Anterior cingulate cortex (tissue), 58 donors: Measurements from ENCODE around the gene CNTNAP2.

ENCODE experiments used
- DNase-seq, 58 donors: peaks; one replicate each; lab custom pipeline; 2025; lab: John Stamatoyannopoulos, UW

The CNTNAP2 gene

DNA sequence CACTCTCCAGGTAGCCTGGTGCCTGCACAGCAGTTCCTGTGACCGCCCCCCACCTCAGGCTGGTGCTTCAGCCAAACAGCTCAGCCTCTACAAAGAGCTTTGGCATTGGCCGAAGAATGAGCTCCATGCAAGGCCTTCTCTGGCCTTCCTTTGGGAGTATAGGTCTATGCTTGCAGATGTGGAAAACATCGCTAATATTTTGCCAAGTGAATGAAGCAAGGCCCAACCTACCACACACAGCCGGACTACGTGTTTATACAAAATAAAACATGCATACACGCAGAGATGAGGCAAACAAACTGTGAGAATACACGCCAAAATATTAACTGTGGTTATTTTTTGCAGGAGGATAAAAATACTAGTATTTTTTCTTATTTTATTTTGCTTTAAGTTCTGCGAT lies 2057.8 kb downstream of the CNTNAP2 start:
- DNase-seq: no peak

- no peak for DNase-seq
Measured at GRCh38 chr7:148175512-148175911, 2058.9 kb downstream of the CNTNAP2 start.

DNA sequence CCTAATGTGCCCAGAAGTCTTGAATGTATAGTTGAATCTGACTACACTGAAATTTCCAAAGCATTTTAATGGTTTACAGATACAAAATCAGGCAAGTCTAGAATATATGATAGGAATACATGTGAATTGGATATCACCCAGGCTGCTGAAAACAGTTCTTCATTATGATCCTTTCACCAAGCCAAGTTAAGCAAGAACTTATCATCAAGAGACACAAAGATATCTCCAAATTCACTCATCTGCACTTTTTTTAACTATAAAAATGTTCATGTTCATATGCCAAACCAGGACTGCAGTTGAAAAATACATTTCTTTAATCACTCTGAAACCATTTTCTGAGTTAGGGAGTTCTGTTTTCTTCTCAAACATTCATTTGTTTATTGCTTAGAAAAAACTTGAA lies 2061.4 kb downstream of the CNTNAP2 start:
- DNase-seq: no peak

GRCh38 chr7:148180075-148180474 lies 2063.5 kb downstream of the CNTNAP2 start:
- no peak for DNase-seq

GRCh38 chr7:148182264-148182663 lies 2065.7 kb downstream of the CNTNAP2 start:
- DNase-seq: peak in 1 of 58 donors; percentile 3

DNA sequence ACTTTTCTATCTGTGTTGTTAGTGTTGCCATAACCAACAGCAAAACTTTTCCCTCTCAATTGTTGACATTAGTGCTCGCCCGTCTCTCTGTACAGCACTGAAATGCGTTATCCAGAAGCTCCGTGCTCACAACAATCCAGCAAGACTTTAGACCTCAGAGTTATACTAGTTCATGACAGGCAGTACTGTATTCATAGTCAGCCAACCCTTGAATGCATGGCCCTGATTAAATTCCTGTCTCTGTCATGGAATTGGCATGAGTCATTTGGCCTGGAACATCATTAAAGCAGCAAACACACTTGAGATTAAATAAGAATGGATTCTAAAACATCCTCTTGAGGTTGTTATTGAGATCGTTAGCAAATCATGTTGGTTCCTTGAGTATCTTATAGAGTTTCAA lies 2068.4 kb downstream of the CNTNAP2 start:
- DNase-seq: no peak

DNA sequence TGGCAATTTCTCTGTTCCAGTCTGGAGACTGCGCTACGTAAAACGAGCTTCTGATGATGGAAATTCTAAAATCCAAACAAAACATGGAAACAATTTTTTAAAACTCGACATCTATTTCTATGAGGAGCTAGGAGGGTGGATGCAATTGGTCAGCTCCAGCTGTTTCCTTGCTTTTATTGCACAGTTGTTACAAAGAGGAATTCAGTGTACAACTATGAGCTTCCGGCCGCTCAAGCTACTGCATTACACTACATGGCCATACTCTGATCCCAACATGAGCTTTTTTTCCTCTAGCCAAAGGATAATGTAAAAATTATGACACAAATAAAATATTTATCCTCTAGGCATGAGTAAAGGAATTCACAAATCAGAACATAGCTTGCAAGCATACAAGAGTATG lies 2070.9 kb downstream of the CNTNAP2 start:
- DNase-seq: no peak

DNA sequence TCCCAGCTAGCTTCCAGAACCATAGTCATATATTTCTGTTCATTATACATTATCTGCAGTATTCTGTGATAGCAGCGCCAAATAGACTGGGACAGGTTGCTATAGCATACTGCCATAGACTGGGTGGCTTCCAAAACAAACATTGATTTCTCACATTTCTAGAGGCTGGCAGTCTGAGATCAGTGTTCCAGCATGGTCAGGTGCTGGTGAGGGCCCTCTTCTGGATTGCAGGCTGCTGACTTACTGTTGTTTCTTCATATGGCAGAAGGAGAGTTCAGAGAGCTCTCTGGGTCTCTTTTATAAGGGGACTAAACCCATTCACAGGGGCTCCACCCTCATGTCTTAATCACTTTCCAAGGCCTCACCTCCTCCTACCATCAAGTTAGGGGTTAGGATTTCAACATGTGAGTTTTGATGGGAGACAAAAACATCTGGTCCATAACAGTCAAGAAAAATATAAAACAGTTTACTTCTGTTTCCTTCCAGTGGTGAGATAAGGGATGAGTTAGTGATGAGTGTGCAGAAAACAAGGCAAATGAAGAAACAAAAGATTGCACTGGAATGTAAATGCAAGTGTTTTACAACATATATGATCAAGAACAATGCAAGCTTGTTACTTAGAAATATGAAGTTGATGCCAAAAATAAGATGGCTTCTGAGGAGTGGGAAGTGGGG lies 2074.9 kb downstream of the CNTNAP2 start:
- DNase-seq: no peak

- DNase-seq: no peak
Measured at GRCh38 chr7:148192491-148192890, 2075.9 kb downstream of the CNTNAP2 start.

DNA sequence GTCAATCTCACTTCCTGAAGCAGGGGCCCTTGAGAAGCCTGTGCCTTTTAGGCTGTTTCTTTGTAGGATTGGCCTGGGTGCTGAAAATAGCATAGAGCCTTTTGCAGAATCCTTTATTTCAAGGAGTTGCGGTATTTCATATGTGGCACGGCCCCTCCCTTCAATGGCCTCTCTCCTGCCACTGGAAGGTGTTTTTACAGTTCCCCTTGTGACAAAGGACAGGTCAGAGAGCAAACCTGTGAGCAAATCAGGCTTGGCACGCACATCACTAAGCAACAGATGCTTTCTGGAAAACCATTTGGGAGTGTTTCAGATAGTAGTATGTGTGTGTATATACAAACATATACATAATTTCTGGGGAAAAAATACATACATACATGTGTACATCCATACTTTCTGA lies 2085.4 kb downstream of the CNTNAP2 start:
- DNase-seq: no peak

DNA sequence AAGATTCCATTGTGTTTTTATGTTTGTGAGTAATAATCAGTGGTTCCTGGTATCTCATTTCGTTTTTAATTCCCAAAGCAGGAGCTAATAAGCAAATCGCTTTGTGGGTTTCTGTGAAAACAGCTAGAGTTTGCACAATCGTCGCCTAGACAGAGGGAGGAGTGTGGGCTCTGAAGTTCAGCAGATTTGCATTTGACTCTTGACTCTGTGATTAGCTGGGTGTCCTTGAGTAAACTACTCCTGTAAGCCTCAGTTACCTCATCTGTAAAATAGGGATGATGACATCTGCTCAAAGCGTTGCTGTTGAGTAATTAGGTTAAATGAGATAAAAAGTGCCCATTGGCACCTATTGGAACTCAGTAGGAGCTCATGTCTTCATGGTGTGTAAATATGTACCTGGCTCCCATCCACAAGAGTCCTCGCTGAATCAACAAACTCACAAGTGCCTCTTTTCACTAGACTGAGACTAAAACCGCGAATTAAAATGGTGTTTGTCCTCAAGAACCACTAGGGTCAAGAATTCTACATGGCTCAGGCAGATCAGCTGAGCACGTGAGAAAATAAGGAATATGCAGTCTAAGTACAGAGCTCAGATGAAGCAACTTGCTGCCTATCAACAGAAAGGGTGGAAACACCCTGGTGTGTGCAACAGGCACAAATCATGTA lies 2088.2 kb downstream of the CNTNAP2 start:
- no peak for DNase-seq

DNA sequence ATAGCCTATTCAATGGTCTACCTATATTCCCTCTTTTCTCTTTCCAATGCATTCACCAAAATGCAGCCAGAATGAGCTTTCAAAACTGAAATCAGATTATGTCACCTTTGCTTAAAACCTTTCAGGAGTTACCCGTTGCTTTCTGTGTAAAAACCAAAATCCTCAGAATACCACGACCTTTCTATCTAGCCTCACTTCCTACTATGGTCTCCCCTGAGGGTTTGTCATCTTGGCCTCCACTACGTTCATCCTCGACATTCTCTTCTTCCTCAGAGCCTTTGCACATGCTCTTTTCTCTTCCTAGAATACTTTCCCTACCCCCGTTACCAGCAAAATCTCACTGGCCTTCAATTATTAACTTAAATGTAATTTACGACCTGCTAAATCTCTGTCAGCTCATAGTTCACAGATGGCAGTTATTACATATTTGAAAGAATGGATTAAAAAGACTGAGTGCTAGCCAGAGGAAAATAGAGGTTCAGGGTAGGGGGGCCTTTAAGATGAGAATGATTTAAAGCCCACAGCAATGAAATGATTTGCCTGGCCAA lies 2093.1 kb downstream of the CNTNAP2 start:
- DNase-seq: no peak

- no peak for DNase-seq
Measured at GRCh38 chr7:148210804-148211325, 2094.3 kb downstream of the CNTNAP2 start.

DNA sequence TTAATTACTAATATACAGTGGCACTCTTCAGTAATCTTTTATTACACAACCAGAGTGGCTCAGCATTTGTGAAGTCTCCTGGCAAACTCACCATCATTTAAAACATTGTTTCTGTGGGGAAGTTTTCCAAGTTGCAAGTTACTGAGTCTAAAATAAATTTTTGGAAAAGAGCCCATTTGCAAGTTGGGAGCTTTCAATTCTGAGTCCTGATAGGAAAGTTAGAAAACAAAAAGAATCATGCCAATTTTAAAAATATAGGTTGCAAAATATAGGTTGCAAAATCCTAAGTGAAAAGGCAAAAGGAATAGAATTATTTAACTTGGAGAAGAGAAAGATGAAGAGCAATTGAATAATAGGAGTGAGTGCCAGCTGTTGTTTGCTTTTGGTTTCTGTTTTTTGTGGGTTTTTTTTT lies 2095.1 kb downstream of the CNTNAP2 start:
- peak in 2 of 58 donors; percentile 13 to 14 for DNase-seq

DNA sequence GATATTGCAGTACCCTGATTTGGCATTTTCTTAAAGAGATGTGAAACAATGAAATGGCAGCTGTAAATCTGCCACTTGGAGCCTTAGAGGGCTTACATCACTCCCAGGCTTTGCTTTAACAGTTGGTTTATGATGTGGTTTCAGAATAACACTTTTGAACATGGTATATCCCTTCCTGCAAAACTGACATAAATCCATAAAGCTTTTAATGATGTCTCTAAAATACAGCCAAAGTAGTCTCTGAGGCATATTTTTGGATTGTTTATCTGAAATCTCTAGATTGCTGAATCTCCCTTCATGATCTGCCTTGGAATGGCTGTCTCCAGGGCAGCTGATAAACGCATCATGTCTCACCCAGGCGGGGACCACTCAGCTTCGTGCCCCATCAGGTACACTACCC lies 2096.1 kb downstream of the CNTNAP2 start:
- no peak for DNase-seq

GRCh38 chr7:148214101-148214500 lies 2097.5 kb downstream of the CNTNAP2 start:
- no peak for DNase-seq

DNA sequence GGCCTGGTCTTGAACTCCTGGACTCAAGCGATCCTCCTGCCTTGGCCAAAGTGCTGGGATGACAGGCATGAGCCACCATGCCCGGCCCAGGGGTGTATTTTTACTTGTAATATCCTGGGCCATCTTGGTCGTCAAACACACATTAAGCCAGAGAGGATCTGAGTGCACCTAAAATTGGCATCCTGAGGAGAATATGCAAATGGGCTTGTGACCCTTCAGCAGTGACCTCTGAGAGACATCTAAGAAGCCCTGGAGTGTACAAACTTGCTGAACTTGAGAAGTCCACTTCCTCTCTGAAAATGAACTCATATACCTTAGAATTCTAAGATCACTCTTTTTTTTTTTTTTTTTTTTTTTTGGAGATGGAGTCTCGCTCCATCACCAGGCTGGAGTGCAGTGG lies 2102.0 kb downstream of the CNTNAP2 start:
- DNase-seq: no peak

DNA sequence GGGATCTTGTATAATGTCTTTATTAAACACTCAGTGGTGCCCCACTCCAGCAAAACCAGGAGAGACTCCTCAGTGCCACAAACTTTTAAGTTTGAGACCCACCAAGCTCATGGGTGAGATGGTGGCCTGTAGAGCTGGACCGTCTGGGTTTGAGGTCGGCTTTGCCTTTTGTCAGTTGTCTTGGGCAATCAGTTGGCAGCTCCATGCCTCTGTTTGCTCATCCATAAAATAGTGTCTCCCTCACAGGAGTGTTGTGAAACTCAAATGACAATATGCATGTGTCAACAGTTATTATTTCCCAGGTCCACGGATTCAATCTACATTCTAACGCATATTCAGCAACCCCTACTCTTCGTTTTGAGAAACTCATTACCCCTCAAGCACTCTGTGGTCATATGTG lies 2106.1 kb downstream of the CNTNAP2 start:
- DNase-seq: no peak

DNA sequence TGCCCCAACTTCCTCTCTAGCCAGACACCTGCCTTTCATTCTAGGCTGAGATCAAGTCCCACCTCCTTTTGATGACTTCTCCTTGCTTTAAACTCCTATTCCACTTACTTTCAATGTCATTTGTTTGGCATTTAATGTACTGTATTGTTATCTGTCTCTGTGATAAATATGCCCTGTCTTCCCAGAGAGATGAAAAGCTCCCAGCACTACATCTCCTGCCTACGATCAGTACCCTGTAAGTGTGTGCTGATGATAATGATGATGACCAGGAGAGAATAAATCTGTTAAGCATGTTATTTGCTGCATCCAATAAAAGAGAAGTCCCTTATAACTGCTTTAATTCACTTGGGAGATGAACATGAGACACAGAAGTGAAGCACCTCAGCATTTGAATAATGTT lies 2106.6 kb downstream of the CNTNAP2 start:
- DNase-seq: no peak

- no peak for DNase-seq
Measured at GRCh38 chr7:148223738-148224137, 2107.1 kb downstream of the CNTNAP2 start.

- DNase-seq: peak in 12 of 58 donors; percentile 3 to 58 (median 22)
Measured at GRCh38 chr7:148230296-148230695, 2113.7 kb downstream of the CNTNAP2 start.

DNA sequence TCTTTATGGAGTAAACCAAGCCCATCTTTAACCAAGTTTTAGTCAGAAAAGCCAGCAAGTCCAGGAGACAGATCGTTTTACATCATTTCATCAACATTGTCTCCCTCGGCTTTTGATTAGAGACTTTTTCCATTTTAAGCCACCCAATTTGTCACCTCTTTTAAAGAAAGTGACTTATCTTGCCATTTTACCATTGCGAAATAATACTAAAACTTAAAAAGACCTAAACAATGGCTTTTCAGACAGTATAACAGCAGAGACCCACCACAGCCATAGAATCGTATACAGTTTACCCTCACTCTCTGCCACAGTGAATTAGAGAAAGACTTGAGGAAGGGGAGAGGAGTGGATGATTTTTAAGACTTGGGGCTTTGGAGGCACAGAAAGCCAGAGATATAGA lies 2114.3 kb downstream of the CNTNAP2 start:
- DNase-seq: no peak
